ENCODE measurements around the gene RSPO4. TPM values are rescaled to one million over a fixed set of nuclear protein-coding genes. Genes with fewer than 3 reads are reported as not detected.

RSPO4 gene
- total RNA-seq, 2 donors from 2014 or later = 1.8 TPM; not detected in 1

DNA sequence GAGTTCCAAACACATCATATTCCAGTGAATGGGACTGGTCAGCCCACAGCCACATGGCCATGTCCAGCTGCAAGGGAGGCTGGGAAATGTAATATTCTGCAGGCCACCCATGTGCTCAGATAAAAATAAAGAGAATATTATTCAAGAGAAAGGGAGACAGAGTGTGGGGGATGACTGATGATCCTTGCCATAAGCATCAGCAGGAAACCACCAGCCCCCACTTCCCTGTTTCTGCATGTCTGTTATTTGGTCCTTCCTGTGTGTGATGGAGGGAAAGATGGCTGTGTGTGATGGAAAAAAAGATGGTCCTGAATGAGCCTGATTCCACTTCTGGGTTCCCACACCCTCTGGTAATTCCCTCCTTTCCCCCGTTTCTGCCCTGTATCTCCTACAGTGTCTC, 13.1 kb upstream of the RSPO4 start:
- no peaks in the 10 kb centered on the region for H3K9me3 ChIP-seq
- intact Hi-C loops (cut with DNase I) = no loop called here
- no peaks in the 10 kb centered on the region for H3K27me3 ChIP-seq (replicated peaks; ENCODE audit: insufficient read depth)
- H3K4me1 ChIP-seq (replicated peaks) = no peaks in the 10 kb centered on the region
- no peak for TF ChIP-seq POLR2A (IDR thresholded peaks at IDR 0.05)
- TF ChIP-seq POLR2AphosphoS5 (IDR thresholded peaks at IDR 0.05) = no peak
- TF ChIP-seq, protein P1, sequence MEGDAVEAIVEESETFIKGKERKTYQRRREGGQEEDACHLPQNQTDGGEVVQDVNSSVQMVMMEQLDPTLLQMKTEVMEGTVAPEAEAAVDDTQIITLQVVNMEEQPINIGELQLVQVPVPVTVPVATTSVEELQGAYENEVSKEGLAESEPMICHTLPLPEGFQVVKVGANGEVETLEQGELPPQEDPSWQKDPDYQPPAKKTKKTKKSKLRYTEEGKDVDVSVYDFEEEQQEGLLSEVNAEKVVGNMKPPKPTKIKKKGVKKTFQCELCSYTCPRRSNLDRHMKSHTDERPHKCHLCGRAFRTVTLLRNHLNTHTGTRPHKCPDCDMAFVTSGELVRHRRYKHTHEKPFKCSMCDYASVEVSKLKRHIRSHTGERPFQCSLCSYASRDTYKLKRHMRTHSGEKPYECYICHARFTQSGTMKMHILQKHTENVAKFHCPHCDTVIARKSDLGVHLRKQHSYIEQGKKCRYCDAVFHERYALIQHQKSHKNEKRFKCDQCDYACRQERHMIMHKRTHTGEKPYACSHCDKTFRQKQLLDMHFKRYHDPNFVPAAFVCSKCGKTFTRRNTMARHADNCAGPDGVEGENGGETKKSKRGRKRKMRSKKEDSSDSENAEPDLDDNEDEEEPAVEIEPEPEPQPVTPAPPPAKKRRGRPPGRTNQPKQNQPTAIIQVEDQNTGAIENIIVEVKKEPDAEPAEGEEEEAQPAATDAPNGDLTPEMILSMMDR (IDR thresholded peaks at IDR 0.05) = no peak
- DNase-seq (ENCODE audit: low spot score) = no peak
- H3K4me3 ChIP-seq = no peak overlapping the region
- 81% methylated on average over 1 of the region's 1 CpG for WGBS
- H3K36me3 ChIP-seq = no peaks in the 10 kb centered on the region
- H3K27ac ChIP-seq = no peak overlapping the region

DNA sequence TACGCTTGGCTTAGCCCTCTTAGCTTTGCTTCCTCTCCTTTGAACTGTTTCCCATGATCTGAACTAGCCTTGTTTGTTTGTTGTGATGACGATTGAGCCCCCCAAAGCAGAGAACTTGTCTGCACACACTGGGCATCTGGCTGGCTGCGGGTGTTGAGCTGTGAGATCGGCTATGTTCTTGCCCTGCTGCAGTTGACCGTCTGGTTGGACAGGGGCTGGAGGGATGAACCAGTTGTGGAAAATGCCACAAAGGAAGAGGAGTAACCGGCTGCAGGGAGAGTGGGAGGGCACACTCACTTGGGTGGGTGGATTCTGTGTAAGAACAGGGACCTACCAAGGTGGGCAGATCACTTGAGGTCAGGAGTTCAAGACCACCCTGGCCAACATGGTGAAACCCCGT, 12.4 kb upstream of the RSPO4 start:
- no peaks in the 10 kb centered on the region for H3K9me3 ChIP-seq
- intact Hi-C loops (cut with DNase I) = no loop called here
- H3K36me3 ChIP-seq = no peaks in the 10 kb centered on the region
- TF ChIP-seq POLR2AphosphoS5 (IDR thresholded peaks at IDR 0.05) (no peak), POLR2A (IDR thresholded peaks at IDR 0.05) (no peak)
- TF ChIP-seq, protein P1 (IDR thresholded peaks at IDR 0.05) = no peak
- no peak for DNase-seq (ENCODE audit: low spot score)
- WGBS = 80% methylated on average over 7 of the region's 7 CpGs
- H3K4me3 ChIP-seq = no peak overlapping the region
- no peak overlapping the region for H3K27ac ChIP-seq
- H3K27me3 ChIP-seq (replicated peaks; ENCODE audit: insufficient read depth) = no peaks in the 10 kb centered on the region
- no peaks in the 10 kb centered on the region for H3K4me1 ChIP-seq (replicated peaks)

DNA sequence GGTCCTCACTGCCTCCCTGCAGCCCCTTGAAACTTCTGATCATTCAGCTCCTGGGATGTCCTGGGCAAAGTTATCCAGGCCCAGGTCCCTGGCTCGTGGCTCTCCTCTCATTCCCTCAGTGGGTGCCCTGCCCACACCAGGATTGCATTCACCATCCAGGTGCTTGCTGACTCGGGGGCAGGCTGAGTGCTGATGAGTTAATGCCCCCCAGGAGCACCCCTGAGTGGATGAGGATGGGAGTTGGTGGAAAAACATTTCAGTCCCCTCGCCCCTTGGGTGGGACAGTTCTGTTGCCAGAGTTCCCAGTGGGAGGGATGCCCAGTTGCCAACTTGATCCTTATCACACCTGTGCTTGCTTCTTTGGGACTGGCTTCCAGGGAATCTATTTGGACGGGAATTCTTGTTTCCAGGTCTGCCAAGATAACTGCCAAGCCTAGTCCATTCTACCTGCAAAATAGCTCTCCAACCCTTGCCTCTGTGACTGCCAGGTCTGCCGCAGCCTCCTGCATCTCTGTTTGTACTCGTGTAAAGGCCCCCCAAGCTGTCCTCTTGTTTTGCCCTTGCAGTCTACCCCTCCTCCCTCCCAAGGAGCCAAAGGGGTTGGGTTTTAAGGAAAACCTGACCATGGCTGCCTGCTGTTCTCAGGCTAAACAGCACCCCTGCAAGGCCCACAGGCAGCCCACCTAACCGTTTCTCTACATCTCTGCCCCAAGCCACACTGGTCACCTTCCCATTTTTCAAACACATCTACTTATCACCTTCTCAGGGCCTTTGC, 11.6 kb upstream of the RSPO4 start:
- Histone ChIP-seq H3K27ac (no peak overlapping the region), H3K36me3 (no peaks in the 10 kb centered on the region), H3K27me3 (replicated peaks; ENCODE audit: insufficient read depth) (no peaks in the 10 kb centered on the region), H3K9me3 (no peaks in the 10 kb centered on the region), H3K4me3 (no peak overlapping the region), H3K4me1 (replicated peaks) (no peaks in the 10 kb centered on the region)
- no peak for DNase-seq (ENCODE audit: low spot score)
- intact Hi-C loops (cut with DNase I) = no loop called here
- TF ChIP-seq POLR2AphosphoS5 (IDR thresholded peaks at IDR 0.05) (no peak), POLR2A (IDR thresholded peaks at IDR 0.05) (no peak)
- TF ChIP-seq, protein P1 (IDR thresholded peaks at IDR 0.05) = no peak
- WGBS = 48% methylated on average over 6 of the region's 7 CpGs

DNA sequence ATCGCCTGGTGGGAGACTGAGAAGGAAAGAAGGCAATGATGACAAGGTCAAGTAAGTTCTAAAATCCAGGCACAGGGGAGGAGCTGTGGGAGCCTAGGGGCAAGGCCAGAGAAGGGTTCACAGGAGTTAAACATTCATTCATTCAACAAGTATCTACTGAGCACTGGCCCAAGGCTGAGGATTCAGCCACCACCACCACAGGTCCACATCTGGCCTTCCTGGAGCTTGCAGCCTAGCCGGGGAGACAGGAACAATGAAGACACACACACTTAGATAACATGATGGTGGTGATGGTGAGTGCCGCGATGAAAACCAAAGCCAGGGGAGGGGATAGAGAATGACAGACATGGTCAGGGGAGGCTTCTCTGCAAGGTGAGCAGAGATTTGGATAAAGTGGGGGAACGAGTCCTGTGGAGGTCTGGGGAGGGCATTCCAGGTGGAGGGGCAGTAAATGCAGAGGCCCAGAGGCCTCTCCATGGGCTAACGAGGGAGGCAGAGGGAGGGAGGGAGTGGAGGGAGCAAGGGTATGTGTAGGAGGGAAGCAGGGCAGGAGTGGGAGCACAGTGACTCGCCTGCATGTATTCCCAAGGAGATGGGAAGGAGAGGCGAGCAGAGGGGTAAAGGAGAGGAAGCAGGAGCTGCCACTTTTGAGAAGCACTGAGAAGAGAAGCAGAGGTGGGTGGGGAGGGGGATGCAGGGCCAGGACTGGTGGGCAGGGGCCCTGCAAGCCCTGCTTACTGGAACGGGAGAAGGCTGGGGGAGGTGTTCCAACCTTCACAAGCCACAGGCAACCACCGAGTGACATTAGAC, 10.5 kb upstream of the RSPO4 start:
- DNase-seq (ENCODE audit: low spot score) = no peak
- H3K9me3 ChIP-seq = no peaks in the 10 kb centered on the region
- no peaks in the 10 kb centered on the region for H3K4me1 ChIP-seq (replicated peaks)
- WGBS = 58% methylated on average over 10 of the region's 10 CpGs
- no peaks in the 10 kb centered on the region for H3K27me3 ChIP-seq (replicated peaks; ENCODE audit: insufficient read depth)
- no peak overlapping the region for H3K27ac ChIP-seq
- H3K4me3 ChIP-seq = no peak overlapping the region
- H3K36me3 ChIP-seq = no peaks in the 10 kb centered on the region
- intact Hi-C loops (cut with DNase I) = no loop called here
- no peak for TF ChIP-seq POLR2A (IDR thresholded peaks at IDR 0.05)

DNA sequence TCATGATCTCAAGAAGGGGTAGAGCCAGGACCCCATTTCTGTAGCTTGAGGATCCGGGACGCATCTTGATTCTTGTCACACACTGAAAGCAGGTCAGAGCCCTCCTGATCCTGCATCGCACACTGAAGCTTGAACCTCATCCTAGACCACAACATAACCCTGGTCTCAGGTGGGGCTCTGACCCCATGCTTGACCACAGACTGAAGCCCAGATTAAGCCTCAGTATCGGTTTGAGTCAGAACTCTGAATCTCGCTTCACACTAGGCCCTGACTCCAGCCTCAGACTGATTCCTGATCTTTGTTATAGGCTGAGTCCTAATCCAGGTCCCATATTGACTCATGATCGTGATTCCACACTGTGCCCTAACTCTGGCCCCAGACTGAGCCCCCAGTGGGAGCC, 8.5 kb upstream of the RSPO4 start:
- Histone ChIP-seq H3K4me3 (no peak overlapping the region), H3K27ac (no peak overlapping the region), H3K4me1 (replicated peaks) (no peaks in the 10 kb centered on the region), H3K9me3 (no peaks in the 10 kb centered on the region), H3K27me3 (replicated peaks; ENCODE audit: insufficient read depth) (no peaks in the 10 kb centered on the region), H3K36me3 (no peaks in the 10 kb centered on the region)
- DNase-seq (ENCODE audit: low spot score) = no peak
- 87% methylated on average over 6 of the region's 6 CpGs for WGBS
- TF ChIP-seq POLR2A (IDR thresholded peaks at IDR 0.05) (no peak), POLR2AphosphoS5 (IDR thresholded peaks at IDR 0.05) (no peak)
- TF ChIP-seq, protein P1 (IDR thresholded peaks at IDR 0.05) = no peak
- intact Hi-C loops (cut with DNase I) = no loop called here
